HCT116 (cell line): ENCODE results near the gene TULP3. TPM values are rescaled to one million over a fixed set of nuclear protein-coding genes. Genes with fewer than 3 reads are reported as not detected.

Experiments
- ATAC-seq: fragments of 200-7000 bp; cut with Tn5 transposase; 2 replicates; pipeline ENCODE4 v1.9.1; 2020; ENCODE audit warnings: mild to moderate bottlenecking, moderate library complexity
- BruUV-seq: library from RNA; stranded (reverse); fragments of 400-500 nt; replicated peaks from 2 replicates; lab custom pipeline; 2021; lab: Mats Ljungman, UMichigan
- CTCF ChIA-PET: fragments of 300-600 bp; sonication (Branson Sonifier 250); formaldehyde crosslinking; loops from one replicate; lab custom pipeline; 2021; ENCODE audit warnings: antibody characterized with exemption; lab: Charles Lee
- POLR2A ChIA-PET: fragments of 300-600, 350-600 bp; sonication (Branson Sonifier 250); formaldehyde crosslinking; loops from one replicate; lab custom pipeline; 2021; ENCODE audit warnings: antibody characterized with exemption; lab: Charles Lee
- RAD21 ChIA-PET, 2 experiments: fragments of 300-600 bp; sonication (Branson Sonifier 250); formaldehyde crosslinking; loops; one replicate each; lab custom pipeline; 2023; ENCODE audit warnings: low total read pairs in 2 of 2; ENCODE audit not compliant: uncharacterized antibody in 2 of 2, unreplicated experiment in 2 of 2, low non-redundant PET in 1 of 2; lab: Charles Lee
- DNase-seq: peaks from one replicate; pipeline ENCODE4 v3.0.0-alpha.2; 2010; ENCODE audit warnings: low read depth, low spot score
- H2AFZ ChIP-seq: fragments of 200-600 bp; shearing (Covaris generic), sonication (generic); 2 replicates; pipeline ENCODE4 v1.6.1; 2017; ENCODE audit warnings: low read depth, mixed run types, mixed read lengths, antibody characterized with exemption, low read length; ENCODE audit not compliant: poor library complexity, severe bottlenecking
- H3K27ac ChIP-seq: 2 replicates; pipeline ENCODE4 v1.5.1; 2012; ENCODE audit warnings: low read depth, low read length
- H3K27me3 ChIP-seq: fragments of 200-600 bp; sonication (generic); 2 replicates; pipeline ENCODE4 v1.6.1; 2016; ENCODE audit warnings: mixed run types, low read length, mixed read lengths; ENCODE audit not compliant: insufficient read depth
- H3K36me3 ChIP-seq, 2 experiments: fragments of 200-500 bp in 1 of 2; fragments of 200-600 bp in 1 of 2; sonication (Bioruptor generic) in 1 of 2; sonication (generic) in 1 of 2; 2 replicates each; pipeline versions ENCODE4 v1.5.1 to v1.6.1; 2014 to 2016; ENCODE audit warnings: low read length in 2 of 2, inconsistent platforms in 1 of 2, mixed read lengths in 1 of 2, mixed run types in 1 of 2; ENCODE audit not compliant: insufficient read depth in 2 of 2, control insufficient read depth in 1 of 2
- H3K4me1 ChIP-seq, 2 experiments: fragments of 200-600 bp in 1 of 2; sonication (generic) in 1 of 2; 2 replicates each; pipeline versions ENCODE4 v1.5.1 to v1.6.1; 2012 to 2017; ENCODE audit warnings: low read length in 2 of 2, inconsistent platforms in 1 of 2, mild to moderate bottlenecking in 1 of 2, mixed read lengths in 1 of 2, mixed run types in 1 of 2, moderate library complexity in 1 of 2; ENCODE audit not compliant: insufficient read depth in 2 of 2, control insufficient read depth in 1 of 2
- H3K4me2 ChIP-seq: fragments of 200-600 bp; sonication (generic); 2 replicates; pipeline ENCODE4 v1.6.1; 2017; ENCODE audit warnings: mixed run types, low read length, mixed read lengths
- H3K4me3 ChIP-seq, 2 experiments: fragments of 200-600 bp in 1 of 2; sonication (generic) in 1 of 2; replicated peaks in 1 of 2; 2 replicates each; pipeline ENCODE4 v1.5.1; 2011 to 2016; ENCODE audit warnings: low read length in 2 of 2, control low read depth in 1 of 2, low read depth in 1 of 2, mild to moderate bottlenecking in 1 of 2, mixed read lengths in 1 of 2, mixed run types in 1 of 2
- H3K79me2 ChIP-seq: fragments of 200-600 bp; sonication (generic); 2 replicates; pipeline ENCODE4 v1.6.1; 2017; ENCODE audit warnings: mild to moderate bottlenecking, mixed run types, low read length, moderate library complexity, mixed read lengths; ENCODE audit not compliant: insufficient read depth
- H3K9ac ChIP-seq: fragments of 200-600 bp; sonication (generic); 2 replicates; pipeline ENCODE4 v1.6.1; 2016; ENCODE audit warnings: low read length, mixed read lengths
- H3K9me2 ChIP-seq: fragments of 200-600 bp; sonication (generic), shearing (Covaris generic); 2 replicates; pipeline ENCODE4 v1.6.1; 2017; ENCODE audit warnings: mixed run types, mild to moderate bottlenecking, moderate library complexity; ENCODE audit not compliant: insufficient read depth
- H3K9me3 ChIP-seq, 2 experiments: fragments of 200-500 bp in 1 of 2; fragments of 200-600 bp in 1 of 2; sonication (Bioruptor generic) in 1 of 2; sonication (generic) in 1 of 2; 2 replicates each; pipeline ENCODE4 v1.6.1; 2014 to 2017; ENCODE audit warnings: low read length in 2 of 2, mixed read lengths in 2 of 2, inconsistent platforms in 1 of 2, low read depth in 1 of 2, mild to moderate bottlenecking in 1 of 2, mixed run types in 1 of 2, moderate library complexity in 1 of 2; ENCODE audit not compliant: control insufficient read depth in 1 of 2, insufficient read depth in 1 of 2
- H4K20me1 ChIP-seq: fragments of 200-600 bp; sonication (generic), shearing (Covaris generic); 2 replicates; pipeline ENCODE4 v1.6.1; 2017; ENCODE audit warnings: mixed run types, mild to moderate bottlenecking, moderate library complexity; ENCODE audit not compliant: insufficient read depth
- CBX3 ChIP-seq: IDR thresholded peaks from 2 replicates; pipeline ENCODE4 v1.6.1; 2012; ENCODE audit warnings: low read depth
- CEBPB ChIP-seq: IDR thresholded peaks from 2 replicates; pipeline ENCODE4 v1.6.1; 2012; ENCODE audit warnings: low read depth
- EGR1 ChIP-seq: IDR thresholded peaks from 2 replicates; pipeline ENCODE4 v1.6.1; 2012; ENCODE audit warnings: low read depth
- ELF1 ChIP-seq: IDR thresholded peaks from 2 replicates; pipeline ENCODE4 v1.6.1; 2012; ENCODE audit warnings: low read depth, borderline replicate concordance
- EZH2 ChIP-seq: fragments of 200-600 bp; sonication (generic); IDR thresholded peaks from 2 replicates; pipeline ENCODE4 v1.6.1; 2017; ENCODE audit warnings: antibody characterized with exemption, mixed run types
- EZH2phosphoT487 ChIP-seq: fragments of 200-600 bp; IDR thresholded peaks from 2 replicates; pipeline ENCODE4 v1.6.1; 2018; ENCODE audit warnings: antibody characterized with exemption, borderline replicate concordance
- FOSL1 ChIP-seq: IDR thresholded peaks from 2 replicates; pipeline ENCODE4 v1.6.1; 2012; ENCODE audit warnings: low read depth
- JUND ChIP-seq: IDR thresholded peaks from 2 replicates; pipeline ENCODE4 v1.6.1; 2012
- POLR2A ChIP-seq: IDR thresholded peaks from 2 replicates; pipeline ENCODE4 v1.7.0; 2011; ENCODE audit warnings: borderline replicate concordance; ENCODE audit not compliant: insufficient read depth, insufficient read length; ENCODE audit errors: extremely low read depth
- SIN3A ChIP-seq: IDR thresholded peaks from 2 replicates; pipeline ENCODE4 v1.6.1; 2012; ENCODE audit warnings: low read depth
- SP1 ChIP-seq: IDR thresholded peaks from 2 replicates; pipeline ENCODE4 v1.6.1; 2012; ENCODE audit warnings: low read depth
- TCF7L2 ChIP-seq: IDR thresholded peaks from 2 replicates; pipeline ENCODE4 v1.7.0; 2011; ENCODE audit warnings: borderline replicate concordance, inconsistent platforms; ENCODE audit not compliant: insufficient read depth, insufficient read length; ENCODE audit errors: extremely low read depth
- YY1 ChIP-seq: IDR thresholded peaks from 2 replicates; pipeline ENCODE4 v1.6.1; 2011; ENCODE audit warnings: low read length, low read depth, moderate library complexity, mild to moderate bottlenecking; ENCODE audit not compliant: insufficient replicate concordance; ENCODE audit errors: extremely low read depth
- ZFX ChIP-seq: fragments of 450-650 bp; IDR thresholded peaks from 2 replicates; pipeline ENCODE4 v1.6.1; 2017
- ZNF274 ChIP-seq: fragments of 200-500 bp; sonication (Bioruptor generic); IDR thresholded peaks from 2 replicates; pipeline ENCODE4 v1.6.1; 2014; ENCODE audit warnings: mild to moderate bottlenecking, low read depth, low read length, inconsistent platforms
- intact Hi-C: fragments of 100-400 bp; cut with micrococcal nuclease; formaldehyde crosslinking; loops from 2 replicates; pipeline ENCODE4 v1.10.0; 2022
- total RNA-seq: library from RNA; stranded (reverse); gene quantifications from one replicate; pipeline ENCODE4 v1.2.1, GENCODE V29; 2021; ENCODE audit not compliant: unreplicated experiment
- TF ChIP-seq, protein P1 (sequence below), 3 experiments: fragments of 200-600 bp in 1 of 3; sonication (generic) in 1 of 3; IDR thresholded peaks in 2 of 3; conservative IDR thresholded peaks in 1 of 3; 2 replicates each; pipeline ENCODE4 v1.5.1; 2012 to 2017; ENCODE audit warnings: low read depth in 2 of 3, low read length in 2 of 3, antibody characterized with exemption in 1 of 3, borderline replicate concordance in 1 of 3, control low read depth in 1 of 3, mild to moderate bottlenecking in 1 of 3, mixed read lengths in 1 of 3, mixed run types in 1 of 3, moderate library complexity in 1 of 3; ENCODE audit not compliant: insufficient read depth in 1 of 3
- TF ChIP-seq, protein P2 (sequence below): IDR thresholded peaks from 2 replicates; pipeline ENCODE4 v1.6.1; 2012

The TULP3 gene
- total RNA-seq, 1 experiment from 2014 or later, result 21.3 TPM

DNA sequence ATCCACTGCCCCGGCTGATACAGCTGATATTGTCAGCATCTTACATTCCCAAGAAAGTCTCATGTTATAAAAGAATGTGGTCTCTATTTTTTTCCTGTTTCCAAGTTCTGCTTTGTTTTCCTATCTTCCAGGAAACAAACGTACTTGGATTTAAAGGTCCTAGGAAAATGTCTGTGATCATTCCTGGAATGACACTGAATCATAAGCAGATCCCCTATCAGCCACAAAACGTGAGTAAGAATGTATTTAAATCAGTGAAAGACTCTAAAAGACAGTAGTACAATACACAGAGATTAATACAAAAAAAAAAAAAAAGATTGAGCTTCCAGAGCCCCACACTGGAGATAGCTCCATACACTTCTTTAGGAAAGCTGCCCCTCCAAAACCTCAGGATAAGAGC is 46.8 kb downstream of the TULP3 start:
- H3K9ac ChIP-seq, result no peak overlapping the region
- BruUV-seq, result no TSS peak
- no peak overlapping the region for H3K27ac ChIP-seq
- H3K4me2 ChIP-seq, result no peak overlapping the region
- DNase-seq, result no peak
- intact Hi-C loops, result no loop called here
- peaks cover 5 to 6% of the 10 kb centered on the region in 2 experiments; a peak in 2 of 4 replicates for H3K4me1 ChIP-seq
- no peaks in the 10 kb centered on the region for H3K9me2 ChIP-seq
- ATAC-seq, result no peak
- CTCF ChIA-PET, result no interaction called here
- TF ChIP-seq ELF1 (no peak), SP1 (no peak), CEBPB (no peak), JUND (no peak), ZNF274 (no peak), FOSL1 (no peak), CBX3 (no peak), SIN3A (no peak)
- TF ChIP-seq, protein P1, sequence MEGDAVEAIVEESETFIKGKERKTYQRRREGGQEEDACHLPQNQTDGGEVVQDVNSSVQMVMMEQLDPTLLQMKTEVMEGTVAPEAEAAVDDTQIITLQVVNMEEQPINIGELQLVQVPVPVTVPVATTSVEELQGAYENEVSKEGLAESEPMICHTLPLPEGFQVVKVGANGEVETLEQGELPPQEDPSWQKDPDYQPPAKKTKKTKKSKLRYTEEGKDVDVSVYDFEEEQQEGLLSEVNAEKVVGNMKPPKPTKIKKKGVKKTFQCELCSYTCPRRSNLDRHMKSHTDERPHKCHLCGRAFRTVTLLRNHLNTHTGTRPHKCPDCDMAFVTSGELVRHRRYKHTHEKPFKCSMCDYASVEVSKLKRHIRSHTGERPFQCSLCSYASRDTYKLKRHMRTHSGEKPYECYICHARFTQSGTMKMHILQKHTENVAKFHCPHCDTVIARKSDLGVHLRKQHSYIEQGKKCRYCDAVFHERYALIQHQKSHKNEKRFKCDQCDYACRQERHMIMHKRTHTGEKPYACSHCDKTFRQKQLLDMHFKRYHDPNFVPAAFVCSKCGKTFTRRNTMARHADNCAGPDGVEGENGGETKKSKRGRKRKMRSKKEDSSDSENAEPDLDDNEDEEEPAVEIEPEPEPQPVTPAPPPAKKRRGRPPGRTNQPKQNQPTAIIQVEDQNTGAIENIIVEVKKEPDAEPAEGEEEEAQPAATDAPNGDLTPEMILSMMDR (IDR thresholded peaks at IDR 0.05 in 2 of 3, conservative IDR thresholded peaks at IDR 0.05 in 1 of 3; ENCODE audit: borderline replicate concordance in 1 of 3, insufficient read depth in 1 of 3, low read depth in 2 of 3, low read length in 2 of 3), result no peak
- H2AFZ ChIP-seq, result no peak overlapping the region
- H4K20me1 ChIP-seq, result no peaks in the 10 kb centered on the region
- no peak overlapping the region for H3K4me3 ChIP-seq
- POLR2A ChIA-PET, result no interaction called here
- H3K27me3 ChIP-seq, result no peaks in the 10 kb centered on the region
- no peaks in the 10 kb centered on the region for H3K9me3 ChIP-seq
- no peaks in the 10 kb centered on the region for H3K79me2 ChIP-seq
- RAD21 ChIA-PET, result no interaction called here
- peaks cover 11 to 17% of the 10 kb centered on the region in 2 experiments; a peak in 3 of 4 replicates for H3K36me3 ChIP-seq

DNA sequence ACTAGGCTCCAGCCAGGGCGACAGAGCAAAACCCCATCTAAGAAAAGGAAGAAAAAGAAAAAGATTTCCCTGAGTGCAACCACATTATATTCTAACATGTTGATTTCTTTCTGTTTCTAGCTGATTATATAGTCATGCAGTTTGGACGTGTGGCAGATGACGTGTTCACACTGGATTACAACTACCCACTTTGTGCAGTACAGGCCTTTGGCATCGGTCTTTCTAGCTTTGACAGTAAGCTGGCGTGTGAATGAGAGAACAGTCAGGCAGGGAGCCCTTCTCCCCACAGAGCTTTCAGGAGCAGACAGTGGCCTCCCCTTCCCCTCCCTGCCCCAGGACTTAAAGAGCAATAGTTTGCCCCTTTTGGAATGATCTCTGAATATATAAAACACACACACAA is 48.5 kb downstream of the TULP3 start:
- Histone ChIP-seq H3K79me2 (no peaks in the 10 kb centered on the region), H3K9ac (no peak overlapping the region), H3K4me2 (no peak overlapping the region), H3K4me3 (no peak overlapping the region), H3K27ac (no peak overlapping the region), H2AFZ (no peak overlapping the region), H3K36me3 (peaks cover 11 to 17% of the 10 kb centered on the region in 2 experiments; a peak in 3 of 4 replicates), H3K9me2 (no peaks in the 10 kb centered on the region), H3K4me1 (peaks cover 0 to 2% of the 10 kb centered on the region in 2 experiments; a peak in 1 of 4 replicates), H3K27me3 (no peaks in the 10 kb centered on the region), H3K9me3 (no peaks in the 10 kb centered on the region), H4K20me1 (no peaks in the 10 kb centered on the region)
- DNase-seq, result no peak
- POLR2A ChIA-PET, result no interaction called here
- ATAC-seq, result no peak
- intact Hi-C loops, result no loop called here
- CTCF ChIA-PET, result no interaction called here
- no TSS peak for BruUV-seq
- RAD21 ChIA-PET, result no interaction called here
- TF ChIP-seq EZH2phosphoT487 (no peak), EZH2 (no peak), JUND (no peak), POLR2A (no peak), EGR1 (no peak), YY1 (no peak), ZFX (no peak), ZNF274 (no peak), SIN3A (no peak), FOSL1 (no peak), TCF7L2 (no peak), ELF1 (no peak)
- TF ChIP-seq, protein P2, sequence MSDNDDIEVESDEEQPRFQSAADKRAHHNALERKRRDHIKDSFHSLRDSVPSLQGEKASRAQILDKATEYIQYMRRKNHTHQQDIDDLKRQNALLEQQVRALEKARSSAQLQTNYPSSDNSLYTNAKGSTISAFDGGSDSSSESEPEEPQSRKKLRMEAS, result no peak
- TF ChIP-seq, protein P1 (IDR thresholded peaks at IDR 0.05 in 2 of 3, conservative IDR thresholded peaks at IDR 0.05 in 1 of 3; ENCODE audit: borderline replicate concordance in 1 of 3, insufficient read depth in 1 of 3, low read depth in 2 of 3, low read length in 2 of 3), result no peak
